PC-9 (cell line): ENCODE results near the gene PFKM.

Source experiments
- CTCF ChIP-seq: fragments of 200-600 bp; sonication (generic); conservative IDR thresholded peaks from 2 replicates; pipeline ENCODE4 v1.6.1; 2017; ENCODE audit warnings: mixed run types, antibody characterized with exemption, mild to moderate bottlenecking, moderate library complexity
- EZH2 ChIP-seq: fragments of 200-600 bp; sonication (generic); IDR thresholded peaks from 2 replicates; pipeline ENCODE4 v1.8.0; 2017; ENCODE audit warnings: antibody characterized with exemption, low read depth

- no peak for TF ChIP-seq CTCF
- no peak for TF ChIP-seq EZH2
Observed at GRCh38 chr12:48084841-48085460, 34.2 kb upstream of the PFKM start.
